Transverse colon (tissue), 1 donor: ENCODE results near the gene IFT81.

Experiments used
- EP300 ChIP-seq: sonication (generic); formaldehyde crosslinking; IDR thresholded peaks from one replicate; pipeline ENCODE4 v1.6.1; 2017; ENCODE audit warnings: antibody characterized with exemption, low read depth
- POLR2A ChIP-seq: fragments of 450-650 bp; IDR thresholded peaks from one replicate; pipeline ENCODE4 v1.6.1; 2016; ENCODE audit warnings: antibody characterized with exemption, mild to moderate bottlenecking, moderate library complexity

DNA sequence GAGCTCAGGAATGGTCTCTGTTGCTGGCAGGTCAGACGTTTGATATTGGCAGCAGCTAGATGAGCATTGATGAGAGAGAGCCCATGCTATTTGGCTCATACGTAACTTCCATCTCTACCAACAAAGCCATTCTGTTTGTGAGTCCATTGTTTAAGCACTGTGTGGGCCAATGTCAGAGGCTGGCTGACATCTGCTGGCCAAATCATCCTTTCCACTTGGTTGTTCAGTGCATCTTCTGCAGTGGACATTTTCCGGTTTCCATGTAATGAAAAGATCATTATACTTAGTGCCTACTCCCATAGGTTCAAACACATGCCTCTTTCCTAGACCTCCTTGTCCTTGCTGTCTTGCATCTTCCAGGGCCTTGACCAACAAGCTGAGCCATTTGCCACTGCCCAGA lies 59.2 kb downstream of the IFT81 start:
- TF ChIP-seq POLR2A, result no peak
- TF ChIP-seq EP300, result no peak
